Measurements from ENCODE around the gene CAPS. TPM values are rescaled to one million over a fixed set of nuclear protein-coding genes. Genes with fewer than 3 reads are reported as not detected.

Gene CAPS
- total and polyA plus RNA-seq, 4 donors = 90.2 to 360 (median 223) TPM

DNA sequence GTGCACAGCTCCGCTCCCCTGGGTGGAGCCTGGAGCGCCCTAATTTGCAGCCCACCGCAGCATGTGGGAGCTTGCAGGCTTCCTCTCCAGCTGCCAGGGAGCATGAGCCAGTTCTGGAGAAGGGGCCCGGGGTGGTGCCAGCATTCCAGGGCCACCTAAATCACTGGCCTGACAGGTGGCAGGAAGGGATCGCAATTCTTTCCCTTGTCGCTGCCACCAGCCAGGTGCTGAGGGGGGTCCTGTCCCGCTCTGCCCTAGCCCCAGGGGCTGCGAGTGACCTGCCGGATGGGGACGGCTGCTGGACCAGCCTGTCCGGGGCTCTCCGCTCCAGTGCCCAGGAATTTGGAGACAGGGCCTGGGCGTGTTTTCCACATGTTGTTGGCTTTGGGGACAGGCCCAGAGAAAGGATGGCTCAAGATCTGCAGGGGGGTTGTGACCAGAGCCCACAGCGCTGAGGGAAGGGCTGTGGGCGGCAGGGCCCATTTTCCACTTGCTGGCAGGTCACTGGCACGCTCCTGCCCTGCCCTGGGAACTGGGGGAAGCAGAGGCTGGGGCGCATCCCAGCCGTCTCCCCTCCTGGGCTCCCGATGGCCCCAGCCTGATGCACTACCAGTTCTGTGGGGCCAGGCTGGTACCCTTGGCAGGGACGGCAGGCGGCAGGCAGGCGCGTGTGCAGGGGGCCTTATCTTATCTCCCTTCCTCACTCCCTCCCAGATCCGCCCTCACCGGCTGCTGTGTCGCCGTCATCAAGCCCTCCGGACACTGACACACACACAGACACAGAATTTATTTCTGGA, 19.9 kb upstream of the CAPS start:
- H3K27ac ChIP-seq (ENCODE audit: low read depth in 1 of 2, low read length in 1 of 2) = peak overlapping the region in 1 of 2 donors; percentile 78
- H3K4me1 ChIP-seq (ENCODE audit: control insufficient read depth in 5 of 5, insufficient read depth in 5 of 5, low read length in 5 of 5) = peaks cover 0 to 9% (median 5%) of the 10 kb centered on the region in 5 donors
- peaks cover 0 to 5% (median 2%) of the 10 kb centered on the region in 3 donors for H3K27me3 ChIP-seq (ENCODE audit: control insufficient read depth in 3 of 3, insufficient read depth in 3 of 3, low read length in 2 of 3)
- DNase-seq (no peak), ATAC-seq (ENCODE audit: insufficient read depth, low FRiP score) (no peak)
- H3K9ac ChIP-seq (ENCODE audit: insufficient read depth in 1 of 2, low read length in 2 of 2) = no peak overlapping the region
- H3K4me3 ChIP-seq = no peak overlapping the region
- 78 to 80% methylated on average over 28 of the region's 28 CpGs for WGBS, 2 donors
- peaks cover 3 to 31% (median 8%) of the 10 kb centered on the region in 4 donors for H3K36me3 ChIP-seq (ENCODE audit: control insufficient read depth in 4 of 4, insufficient read depth in 4 of 4, low read length in 4 of 4)
- TF ChIP-seq, protein P1, sequence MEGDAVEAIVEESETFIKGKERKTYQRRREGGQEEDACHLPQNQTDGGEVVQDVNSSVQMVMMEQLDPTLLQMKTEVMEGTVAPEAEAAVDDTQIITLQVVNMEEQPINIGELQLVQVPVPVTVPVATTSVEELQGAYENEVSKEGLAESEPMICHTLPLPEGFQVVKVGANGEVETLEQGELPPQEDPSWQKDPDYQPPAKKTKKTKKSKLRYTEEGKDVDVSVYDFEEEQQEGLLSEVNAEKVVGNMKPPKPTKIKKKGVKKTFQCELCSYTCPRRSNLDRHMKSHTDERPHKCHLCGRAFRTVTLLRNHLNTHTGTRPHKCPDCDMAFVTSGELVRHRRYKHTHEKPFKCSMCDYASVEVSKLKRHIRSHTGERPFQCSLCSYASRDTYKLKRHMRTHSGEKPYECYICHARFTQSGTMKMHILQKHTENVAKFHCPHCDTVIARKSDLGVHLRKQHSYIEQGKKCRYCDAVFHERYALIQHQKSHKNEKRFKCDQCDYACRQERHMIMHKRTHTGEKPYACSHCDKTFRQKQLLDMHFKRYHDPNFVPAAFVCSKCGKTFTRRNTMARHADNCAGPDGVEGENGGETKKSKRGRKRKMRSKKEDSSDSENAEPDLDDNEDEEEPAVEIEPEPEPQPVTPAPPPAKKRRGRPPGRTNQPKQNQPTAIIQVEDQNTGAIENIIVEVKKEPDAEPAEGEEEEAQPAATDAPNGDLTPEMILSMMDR (IDR thresholded peaks at IDR 0.05; ENCODE audit: control extremely low read depth, extremely low read depth) = no peak
- no peaks in the 10 kb centered on the region for H3K9me3 ChIP-seq (ENCODE audit: control insufficient read depth in 4 of 4, insufficient read depth in 3 of 4, low read length in 3 of 4)

DNA sequence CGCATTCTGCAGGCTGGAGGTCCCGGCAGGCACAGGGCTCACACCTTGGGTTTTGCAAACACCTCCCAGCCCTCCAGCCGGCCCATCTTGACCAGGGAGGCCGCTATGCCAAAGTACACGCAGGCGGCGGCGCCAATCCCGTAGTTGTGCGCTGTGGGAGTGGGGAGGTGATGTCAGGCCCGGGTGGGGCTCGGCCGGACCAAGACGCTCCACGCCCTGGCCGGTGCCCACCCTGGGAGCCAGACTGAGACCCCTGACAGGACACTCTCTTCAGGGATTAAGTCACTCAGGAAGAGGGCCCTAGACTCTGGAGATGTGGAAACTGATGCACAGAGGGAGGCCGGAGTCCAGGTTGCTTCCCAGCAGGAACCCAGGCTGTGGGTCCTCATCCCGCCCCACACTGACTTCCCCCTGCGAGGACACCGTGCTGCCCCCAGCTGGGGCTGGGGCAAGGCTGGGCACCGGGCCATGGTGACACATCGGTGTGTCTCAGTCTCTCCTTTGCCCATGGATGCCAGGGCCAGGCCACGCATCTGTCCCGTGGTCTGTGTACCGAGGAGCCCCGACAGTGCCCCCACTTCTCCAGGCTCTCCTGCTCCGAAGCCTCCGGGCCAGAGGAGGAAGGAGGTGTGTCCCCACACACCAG, 19.2 kb upstream of the CAPS start:
- TF ChIP-seq, protein P1 (IDR thresholded peaks at IDR 0.05; ENCODE audit: control extremely low read depth, extremely low read depth) = no peak
- H3K9ac ChIP-seq (ENCODE audit: insufficient read depth in 1 of 2, low read length in 2 of 2) = no peak overlapping the region
- WGBS, 2 donors = 88 to 89% methylated on average over 28 of the region's 28 CpGs
- no peaks in the 10 kb centered on the region for H3K9me3 ChIP-seq (ENCODE audit: control insufficient read depth in 4 of 4, insufficient read depth in 3 of 4, low read length in 3 of 4)
- H3K36me3 ChIP-seq (ENCODE audit: control insufficient read depth in 4 of 4, insufficient read depth in 4 of 4, low read length in 4 of 4) = peaks cover 3 to 33% (median 8%) of the 10 kb centered on the region in 4 donors
- DNase-seq = no peak
- H3K4me3 ChIP-seq = no peak overlapping the region
- peaks cover 0 to 5% (median 2%) of the 10 kb centered on the region in 3 donors for H3K27me3 ChIP-seq (ENCODE audit: control insufficient read depth in 3 of 3, insufficient read depth in 3 of 3, low read length in 2 of 3)
- peak overlapping the region in 1 of 2 donors; percentile 78 for H3K27ac ChIP-seq (ENCODE audit: low read depth in 1 of 2, low read length in 1 of 2)
- peaks cover 0 to 9% (median 5%) of the 10 kb centered on the region in 5 donors for H3K4me1 ChIP-seq (ENCODE audit: control insufficient read depth in 5 of 5, insufficient read depth in 5 of 5, low read length in 5 of 5)
- ATAC-seq (ENCODE audit: insufficient read depth, low FRiP score) = no peak

DNA sequence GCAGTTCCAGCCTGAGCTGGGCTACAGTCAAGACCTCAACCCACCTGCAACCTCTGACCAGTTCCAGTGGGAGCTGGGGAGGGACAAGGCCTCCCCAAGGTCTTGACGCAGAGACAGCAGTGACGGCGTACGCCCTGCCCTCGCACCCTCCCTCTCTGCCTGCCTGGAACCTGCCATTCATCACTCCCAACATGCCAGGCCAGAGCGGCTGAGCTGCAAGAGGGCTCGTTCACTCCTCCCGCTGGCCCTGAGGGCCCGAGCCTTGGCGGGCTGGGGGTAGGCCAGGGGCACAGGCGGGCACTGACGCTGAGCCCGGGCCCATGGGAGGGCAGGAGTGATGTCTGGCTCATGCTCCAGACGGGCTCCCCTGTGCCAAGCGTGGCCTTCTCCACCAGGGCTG, 18.6 kb upstream of the CAPS start:
- H3K36me3 ChIP-seq (ENCODE audit: control insufficient read depth in 4 of 4, insufficient read depth in 4 of 4, low read length in 4 of 4) = peaks cover 3 to 38% (median 9%) of the 10 kb centered on the region in 4 donors
- peaks cover 0 to 5% (median 0%) of the 10 kb centered on the region in 3 donors for H3K27me3 ChIP-seq (ENCODE audit: control insufficient read depth in 3 of 3, insufficient read depth in 3 of 3, low read length in 2 of 3)
- DNase-seq = no peak
- WGBS, 2 donors = 79 to 85% methylated on average over 15 of the region's 15 CpGs
- no peak overlapping the region for H3K4me3 ChIP-seq
- peak overlapping the region in 1 of 2 donors; percentile 78 for H3K27ac ChIP-seq (ENCODE audit: low read depth in 1 of 2, low read length in 1 of 2)
- H3K4me1 ChIP-seq (ENCODE audit: control insufficient read depth in 5 of 5, insufficient read depth in 5 of 5, low read length in 5 of 5) = peaks cover 0 to 9% (median 5%) of the 10 kb centered on the region in 5 donors
- no peak overlapping the region for H3K9ac ChIP-seq (ENCODE audit: insufficient read depth in 1 of 2, low read length in 2 of 2)
- no peak for ATAC-seq (ENCODE audit: insufficient read depth, low FRiP score)
- TF ChIP-seq, protein P1 (IDR thresholded peaks at IDR 0.05; ENCODE audit: control extremely low read depth, extremely low read depth) = no peak
- no peaks in the 10 kb centered on the region for H3K9me3 ChIP-seq (ENCODE audit: control insufficient read depth in 4 of 4, insufficient read depth in 3 of 4, low read length in 3 of 4)
